C4-2B (cell line): ENCODE data around the gene TNFSF4.

Source experiments
- H3K27ac ChIP-seq: fragments of 450-650 bp; 2 replicates; pipeline ENCODE4 v1.5.1; 2017
- CTCF ChIP-seq: fragments of 450-650 bp; conservative IDR thresholded peaks from 2 replicates; pipeline ENCODE4 v1.5.1; 2017; ENCODE audit warnings: mild to moderate bottlenecking
- ZFX ChIP-seq: fragments of 450-650 bp; IDR thresholded peaks from 2 replicates; pipeline ENCODE4 v1.6.1; 2017

The TNFSF4 gene

GRCh38 chr1:173148545-173148944 is 58.6 kb downstream of the TNFSF4 start:
- no peak overlapping the region for H3K27ac ChIP-seq
- TF ChIP-seq CTCF, result no peak
- no peak for TF ChIP-seq ZFX

- TF ChIP-seq CTCF, result no peak
- TF ChIP-seq ZFX, result no peak
- no peak overlapping the region for H3K27ac ChIP-seq
Measured at GRCh38 chr1:173140733-173141132, 66.4 kb downstream of the TNFSF4 start.

DNA sequence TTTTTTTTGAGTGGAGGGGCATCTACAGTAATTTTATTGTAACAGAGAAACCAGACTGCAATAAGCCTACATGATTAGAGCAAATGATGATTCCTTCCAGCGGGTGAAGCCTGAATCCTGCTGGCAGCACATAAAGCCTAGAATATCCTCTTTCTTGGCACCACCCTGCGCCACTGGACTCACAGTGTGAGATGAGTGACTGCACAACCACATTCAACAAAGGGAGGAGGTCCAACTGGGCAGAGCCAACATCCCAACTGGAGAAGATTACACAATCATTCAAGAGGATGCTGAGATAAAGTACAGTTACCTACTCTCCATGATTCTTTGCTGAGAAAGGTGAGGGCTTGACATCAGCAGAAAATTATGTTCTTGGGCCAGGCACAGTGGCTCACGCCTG is 67.4 kb downstream of the TNFSF4 start:
- no peak for TF ChIP-seq ZFX
- TF ChIP-seq CTCF, result no peak
- H3K27ac ChIP-seq, result no peak overlapping the region

DNA sequence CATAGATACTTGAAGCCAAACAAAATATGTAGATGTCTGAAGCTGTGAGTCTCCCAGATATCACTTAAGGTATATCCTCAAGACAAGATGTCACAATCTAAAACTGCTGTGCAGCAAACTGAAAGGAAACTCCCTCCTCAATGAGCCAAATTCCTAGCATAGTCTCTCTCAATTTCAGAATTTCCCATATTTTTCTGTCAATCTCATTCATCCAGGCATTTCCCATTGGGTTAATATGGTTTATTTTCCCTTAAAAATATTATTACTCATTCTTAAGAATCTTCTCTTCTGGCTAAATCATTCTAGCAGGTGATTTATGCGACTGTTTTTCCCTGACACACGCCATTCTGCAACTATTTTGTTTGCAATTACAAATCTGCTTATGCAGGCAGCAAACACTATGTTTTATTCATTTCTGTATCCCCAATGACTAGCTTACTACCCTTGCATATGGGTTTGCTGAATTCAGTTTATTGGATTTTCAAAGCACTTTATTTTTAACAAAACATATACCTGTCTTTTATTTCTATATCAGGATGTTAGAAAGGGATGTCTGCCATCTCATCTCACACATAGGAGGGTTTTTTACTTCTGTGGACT is 69.9 kb downstream of the TNFSF4 start:
- no peak for TF ChIP-seq ZFX
- no peak for TF ChIP-seq CTCF
- H3K27ac ChIP-seq, result no peak overlapping the region

- H3K27ac ChIP-seq, result no peak overlapping the region
- no peak for TF ChIP-seq ZFX
- no peak for TF ChIP-seq CTCF
Measured at GRCh38 chr1:173134800-173135199, 72.3 kb downstream of the TNFSF4 start.

- TF ChIP-seq CTCF (no peak), ZFX (no peak)
- H3K27ac ChIP-seq, result no peak overlapping the region
Measured at GRCh38 chr1:173134029-173134428, 73.1 kb downstream of the TNFSF4 start.
